GM12891 (cell line): ENCODE results near the gene SDF4.

ENCODE experiments used
- POLR2A ChIP-seq: IDR thresholded peaks from 2 replicates; pipeline ENCODE4 v1.6.1; 2011; ENCODE audit warnings: low read depth, low read length, control low read depth
- POLR2AphosphoS5 ChIP-seq: IDR thresholded peaks from 2 replicates; pipeline ENCODE4 v1.6.1; 2011; ENCODE audit warnings: low read depth, low read length, control low read depth

- TF ChIP-seq POLR2A (no peak), POLR2AphosphoS5 (no peak)
These were observed 14.8 kb downstream of the SDF4 start for GRCh38 chr1:1216770-1217620.
